Mesodermal cell (in vitro differentiated cells): ENCODE measurements around the gene TIMM44.
"Not testable (repeated sequence)": the region's sequence is repeated elsewhere in the genome, so short reads cannot be mapped to it uniquely, and the experiment has no call there.

Experiments
- H3K27ac ChIP-seq: 2 replicates; pipeline ENCODE4 v1.7.0; 2013; ENCODE audit warnings: mild to moderate bottlenecking, low read depth, low read length, moderate library complexity; ENCODE audit not compliant: severe bottlenecking
- H3K36me3 ChIP-seq: 2 replicates; pipeline ENCODE4 v1.7.1; 2013; ENCODE audit warnings: mild to moderate bottlenecking, low read length, moderate library complexity; ENCODE audit not compliant: control insufficient read depth, insufficient read depth
- H3K4me1 ChIP-seq: one replicate; pipeline ENCODE4 v1.7.1; 2013; ENCODE audit warnings: mild to moderate bottlenecking, low read length; ENCODE audit not compliant: insufficient read depth, control insufficient read depth, poor library complexity, severe bottlenecking
- H3K4me3 ChIP-seq: 2 replicates; pipeline ENCODE4 v1.7.0; 2013; ENCODE audit warnings: low read length, control low read depth, mild to moderate bottlenecking; ENCODE audit not compliant: insufficient read depth, poor library complexity, severe bottlenecking; ENCODE audit errors: extremely low read depth
- H3K9me3 ChIP-seq: 2 replicates; pipeline ENCODE4 v1.7.1; 2013; ENCODE audit warnings: mild to moderate bottlenecking, low read length, moderate library complexity; ENCODE audit not compliant: control insufficient read depth
- WGBS, 2 experiments: methylation state at CpG; one replicate each; pipeline ENCODE4 v1.1.5; 2013; ENCODE audit warnings: missing lambda C conversion rate in 2 of 2; ENCODE audit not compliant: insufficient coverage in 2 of 2; 5-methylcytosine and 5-hydroxymethylcytosine counted together

TIMM44 gene

DNA sequence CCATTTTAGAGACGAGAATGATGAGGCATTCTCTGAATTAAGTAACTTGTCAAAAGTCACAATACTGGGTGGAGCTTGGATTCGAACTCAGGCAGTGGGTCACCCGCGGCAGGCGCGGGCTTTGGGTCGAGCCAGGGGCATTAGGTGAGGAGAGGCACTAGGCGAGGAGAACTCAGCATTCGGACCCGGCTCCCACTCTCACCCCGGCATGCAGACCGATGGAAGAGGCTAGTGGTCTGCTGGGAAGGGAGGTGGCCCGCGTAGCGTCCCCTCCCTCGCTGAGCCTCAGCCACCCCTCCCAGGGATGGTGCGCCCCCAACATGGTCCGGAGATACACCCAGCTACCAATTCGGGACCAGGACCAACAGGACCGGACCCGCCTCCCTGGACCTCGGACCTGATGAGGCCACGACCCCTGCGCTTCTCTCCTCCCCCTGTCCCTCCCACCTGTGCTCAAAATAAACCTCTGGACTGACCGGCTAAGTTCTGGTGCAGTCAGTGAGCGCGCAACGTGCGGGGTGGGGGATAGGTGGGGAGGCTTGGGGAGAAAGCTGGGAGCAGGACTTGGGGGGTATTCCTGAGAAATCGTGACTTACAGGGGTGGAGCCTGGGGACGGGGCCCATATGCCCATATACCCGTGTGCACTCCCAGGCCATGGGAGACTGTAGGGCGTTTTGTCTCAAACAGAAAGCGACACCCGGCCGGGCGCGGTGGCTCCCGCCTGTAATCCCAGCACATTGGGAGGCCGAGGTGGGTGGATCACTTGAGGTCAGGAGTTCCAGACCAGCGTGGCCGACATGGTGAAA, 24.6 kb downstream of the TIMM44 start:
- WGBS, 2 experiments: 91 to 96% methylated on average over 26 to 33 of the region's 42 CpGs
- Histone ChIP-seq H3K4me3 (no peak overlapping the region), H3K27ac (no peak overlapping the region), H3K36me3 (peaks cover 22% of the 10 kb centered on the region), H3K4me1 (peaks cover 15% of the 10 kb centered on the region), H3K9me3 (no peaks in the 10 kb centered on the region)

- not testable (repeated sequence) for H3K9me3 ChIP-seq, H3K27ac ChIP-seq
- 64 to 76% methylated on average over 12 of the region's 29 CpGs for WGBS, 2 experiments
- Histone ChIP-seq H3K4me1 (peaks cover 15% of the 10 kb centered on the region), H3K36me3 (peaks cover 21% of the 10 kb centered on the region), H3K4me3 (peak overlapping the region; percentile 39)
Measured at GRCh38 chr19:7918062-7918614, 25.3 kb downstream of the TIMM44 start.

- H3K4me1 ChIP-seq: peaks cover 15% of the 10 kb centered on the region
Measured at GRCh38 chr19:7917267-7918061, 26.0 kb downstream of the TIMM44 start.

GRCh38 chr19:7916955-7917266, 26.6 kb downstream of the TIMM44 start:
- H3K4me1 ChIP-seq: peaks cover 15% of the 10 kb centered on the region
- WGBS, 2 experiments: 6 to 12% methylated on average over 10 to 11 of the region's 12 CpGs
- H3K27ac ChIP-seq: no peak overlapping the region
- peaks cover 18% of the 10 kb centered on the region for H3K36me3 ChIP-seq
- H3K9me3 ChIP-seq: no peaks in the 10 kb centered on the region
- peak overlapping the region; percentile 39 for H3K4me3 ChIP-seq

More at GRCh38 chr19:7917267-7918061, 26.0 kb downstream of the TIMM44 start:
- WGBS, 2 experiments: 3 to 4% methylated on average over 62 to 65 of the region's 71 CpGs
- H3K27ac ChIP-seq: no peak overlapping the region
- H3K4me3 ChIP-seq: peak overlapping the region; percentile 39
- peaks cover 21% of the 10 kb centered on the region for H3K36me3 ChIP-seq
- H3K9me3 ChIP-seq: no peaks in the 10 kb centered on the region

DNA sequence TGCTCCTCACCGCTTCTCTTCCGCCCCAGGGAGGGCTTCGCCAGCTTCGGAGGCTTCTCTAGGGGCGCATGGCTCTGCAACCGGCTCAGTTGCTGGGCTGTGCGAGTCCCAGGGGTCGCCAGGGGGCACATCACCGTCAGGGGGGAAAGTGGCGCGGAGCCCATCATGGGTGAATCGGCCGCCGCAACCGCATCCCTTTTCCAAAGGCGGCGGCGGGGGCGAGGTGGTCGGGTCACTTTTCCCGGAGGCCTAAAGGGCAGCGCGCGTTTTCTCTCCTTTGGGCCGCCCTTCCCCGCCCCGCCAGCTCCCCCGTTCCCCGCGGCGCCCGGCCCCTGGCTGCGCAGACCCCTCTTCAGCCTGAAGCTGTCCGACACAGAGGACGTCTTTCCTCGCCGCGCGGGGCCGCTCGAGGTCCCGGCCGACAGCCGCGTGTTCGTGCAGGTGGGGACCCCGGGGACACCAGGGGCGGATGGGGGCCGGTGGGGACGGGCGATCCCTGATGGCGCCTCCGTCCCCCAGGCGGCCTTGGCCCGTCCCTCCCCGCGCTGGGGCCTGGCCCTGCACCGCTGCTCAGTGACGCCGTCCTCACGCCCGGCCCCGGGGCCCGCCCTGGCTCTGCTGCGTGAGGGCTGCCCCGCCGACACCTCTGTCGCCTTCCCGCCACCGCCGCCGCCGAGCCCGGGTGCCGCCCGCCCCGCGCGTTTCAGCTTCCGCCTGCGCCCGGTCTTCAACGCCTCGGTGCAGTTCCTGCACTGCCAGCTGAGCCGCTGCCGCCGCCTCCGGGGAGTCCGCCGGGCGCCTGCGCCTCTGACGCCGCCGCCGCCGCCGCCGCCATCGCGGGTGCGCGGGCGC, 27.1 kb downstream of the TIMM44 start:
- H3K27ac ChIP-seq: no peak overlapping the region
- 1 to 2% methylated on average over 69 to 85 of the region's 104 CpGs for WGBS, 2 experiments
- H3K4me3 ChIP-seq: peak overlapping the region; percentile 39
- H3K36me3 ChIP-seq: peaks cover 20% of the 10 kb centered on the region
- H3K9me3 ChIP-seq: no peaks in the 10 kb centered on the region
- peaks cover 9% of the 10 kb centered on the region for H3K4me1 ChIP-seq

GRCh38 chr19:7915250-7916102, 28.0 kb downstream of the TIMM44 start:
- WGBS, 2 experiments: 75 to 76% methylated on average over 18 to 19 of the region's 24 CpGs
- H3K9me3 ChIP-seq: no peaks in the 10 kb centered on the region
- H3K4me1 ChIP-seq: peaks cover 8% of the 10 kb centered on the region
- no peak overlapping the region for H3K27ac ChIP-seq
- H3K4me3 ChIP-seq: peak overlapping the region; percentile 39
- H3K36me3 ChIP-seq: peaks cover 29% of the 10 kb centered on the region

GRCh38 chr19:7914598-7915045, 28.8 kb downstream of the TIMM44 start, which contains the start of gene TGFBR3L:
Gene TGFBR3L (plus strand): TSS chr19:7914830.
- 88 to 98% methylated on average over 8 to 12 of the region's 12 CpGs for WGBS, 2 experiments
- Histone ChIP-seq H3K36me3 (peaks cover 37% of the 10 kb centered on the region), H3K9me3 (no peaks in the 10 kb centered on the region), H3K27ac (no peak within 1 kb of the TSS), H3K4me3 (peak within 1 kb of the TSS; percentile 39), H3K4me1 (peaks cover 8% of the 10 kb centered on the region)

GRCh38 chr19:7914099-7914498, 29.4 kb downstream of the TIMM44 start:
- peaks cover 37% of the 10 kb centered on the region for H3K36me3 ChIP-seq
- WGBS, 2 experiments: 86 to 97% methylated on average over 5 to 7 of the region's 12 CpGs
- H3K4me1 ChIP-seq: peaks cover 8% of the 10 kb centered on the region
- no peak overlapping the region for H3K4me3 ChIP-seq
- H3K9me3 ChIP-seq: no peaks in the 10 kb centered on the region
- H3K27ac ChIP-seq: no peak overlapping the region

GRCh38 chr19:7913652-7914051, 29.8 kb downstream of the TIMM44 start:
- peaks cover 8% of the 10 kb centered on the region for H3K4me1 ChIP-seq
- H3K9me3 ChIP-seq: no peaks in the 10 kb centered on the region
- 96 to 97% methylated on average over 4 to 8 of the region's 10 CpGs for WGBS, 2 experiments
- no peak overlapping the region for H3K4me3 ChIP-seq
- no peak overlapping the region for H3K27ac ChIP-seq
- peaks cover 37% of the 10 kb centered on the region for H3K36me3 ChIP-seq
